Measurements from ENCODE around the gene ATF6.
"Not testable (repeated sequence)": the region's sequence is repeated elsewhere in the genome, so short reads cannot be mapped to it uniquely, and the experiment has no call there.

Gene ATF6

DNA sequence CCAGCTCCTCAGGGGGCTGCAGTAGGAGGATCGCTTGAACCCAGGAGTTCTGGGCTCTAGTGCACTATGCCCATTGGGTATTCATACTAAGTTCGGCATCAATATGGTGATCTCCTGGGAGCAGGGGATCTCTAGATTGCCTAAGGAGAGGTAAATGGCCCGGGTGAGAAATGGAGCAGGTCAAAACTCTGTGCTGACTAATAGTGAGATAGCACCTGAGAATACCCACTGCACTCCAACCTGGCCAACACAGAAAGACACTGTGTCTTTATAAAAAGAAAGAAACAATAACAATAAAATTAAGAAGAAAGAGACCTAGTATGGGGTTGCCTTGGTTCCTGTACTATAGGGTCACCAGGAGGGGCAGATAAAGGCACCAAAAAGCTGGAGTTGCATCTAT lies 30.3 kb upstream of the ATF6 start:
- no peak for DNase-seq

DNA sequence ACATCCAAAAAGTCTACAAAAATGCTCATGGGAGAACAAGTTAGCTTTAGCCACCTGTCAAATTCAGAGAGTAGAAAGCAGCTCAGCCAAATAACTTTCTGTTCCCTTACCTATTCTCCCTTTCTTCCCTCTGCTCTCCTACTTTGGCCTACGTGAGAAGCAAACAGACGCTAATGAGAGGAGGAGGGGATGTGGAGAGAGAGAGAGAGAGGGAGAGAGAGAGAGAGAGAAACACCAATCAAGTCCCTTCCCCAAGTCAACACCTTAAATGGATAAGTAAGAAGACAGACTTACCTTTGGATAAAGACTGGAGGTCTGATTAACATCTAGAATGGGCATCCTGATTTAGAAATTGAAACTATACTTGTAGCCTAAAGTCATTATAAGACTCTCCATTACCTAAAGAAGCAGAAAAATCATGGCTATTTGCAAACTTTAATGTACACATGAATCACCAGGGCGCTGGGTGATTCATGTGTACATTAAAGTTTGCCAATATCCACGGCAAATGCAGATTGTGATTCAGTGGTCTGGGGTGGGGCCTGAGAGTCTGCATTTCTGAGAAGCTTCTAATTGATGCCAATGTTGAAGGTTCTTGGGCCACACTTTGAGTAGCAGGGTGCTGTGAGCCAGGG lies 29.7 kb upstream of the ATF6 start:
- DNase-seq = no peak

- peak; percentile 28 for DNase-seq
Measured at GRCh38 chr1:161737625-161738024, 28.5 kb upstream of the ATF6 start.

DNA sequence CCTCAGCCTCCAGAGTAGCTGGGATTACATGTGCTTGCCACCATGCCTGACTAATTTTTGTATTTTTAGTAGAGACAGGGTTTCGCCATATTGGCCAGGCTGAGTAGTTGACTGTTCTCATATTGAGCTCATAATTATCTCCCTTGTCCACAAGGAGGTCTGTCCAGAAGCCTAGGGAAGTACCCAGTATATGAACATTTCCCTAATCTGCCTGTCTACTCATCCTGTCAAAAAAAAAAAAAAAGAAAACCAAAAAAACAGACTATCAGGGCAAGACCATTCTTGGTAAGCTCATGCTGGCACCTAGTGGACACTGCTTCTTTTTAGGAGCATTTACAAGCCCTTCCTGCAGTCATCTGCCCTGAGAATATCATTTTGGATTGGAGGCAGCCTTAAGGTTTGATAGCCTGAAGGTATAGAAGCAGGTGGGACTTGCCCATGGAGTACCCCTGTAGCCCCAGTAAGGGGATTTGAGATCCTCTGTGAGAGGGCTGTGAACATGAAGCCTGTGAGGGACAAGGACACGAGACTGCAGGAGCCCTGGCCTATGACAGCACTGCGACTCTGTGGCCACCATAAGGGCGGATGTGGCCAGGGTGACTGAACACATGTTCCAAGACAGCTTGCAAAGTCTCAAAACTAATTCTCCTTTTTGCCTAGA lies 27.4 kb upstream of the ATF6 start:
- DNase-seq = peak; percentile 20

GRCh38 chr1:161739865-161740566 lies 26.1 kb upstream of the ATF6 start:
- DNase-seq = no peak

DNA sequence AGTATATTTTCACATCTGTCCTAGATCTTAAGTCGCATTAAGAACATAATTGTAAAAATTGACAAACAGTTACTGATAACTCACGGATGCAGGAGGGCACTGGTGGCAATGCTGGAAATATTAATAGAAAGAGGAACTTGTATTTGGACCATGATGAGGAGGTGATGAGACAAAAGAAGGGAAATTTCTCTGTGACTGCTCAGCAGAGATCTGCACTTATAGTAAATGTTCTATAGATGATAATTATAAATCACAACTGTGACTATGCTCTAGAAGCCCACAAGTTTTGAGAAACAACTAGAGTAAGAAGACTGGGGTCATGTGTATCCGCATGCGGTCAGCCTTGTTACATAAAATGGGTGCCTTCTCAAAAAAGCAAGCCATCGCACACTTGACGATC lies 25.2 kb upstream of the ATF6 start:
- no peak for DNase-seq

GRCh38 chr1:161743231-161743630 lies 22.9 kb upstream of the ATF6 start:
- no peak for DNase-seq

GRCh38 chr1:161747801-161748200 lies 18.3 kb upstream of the ATF6 start:
- DNase-seq = no peak

DNA sequence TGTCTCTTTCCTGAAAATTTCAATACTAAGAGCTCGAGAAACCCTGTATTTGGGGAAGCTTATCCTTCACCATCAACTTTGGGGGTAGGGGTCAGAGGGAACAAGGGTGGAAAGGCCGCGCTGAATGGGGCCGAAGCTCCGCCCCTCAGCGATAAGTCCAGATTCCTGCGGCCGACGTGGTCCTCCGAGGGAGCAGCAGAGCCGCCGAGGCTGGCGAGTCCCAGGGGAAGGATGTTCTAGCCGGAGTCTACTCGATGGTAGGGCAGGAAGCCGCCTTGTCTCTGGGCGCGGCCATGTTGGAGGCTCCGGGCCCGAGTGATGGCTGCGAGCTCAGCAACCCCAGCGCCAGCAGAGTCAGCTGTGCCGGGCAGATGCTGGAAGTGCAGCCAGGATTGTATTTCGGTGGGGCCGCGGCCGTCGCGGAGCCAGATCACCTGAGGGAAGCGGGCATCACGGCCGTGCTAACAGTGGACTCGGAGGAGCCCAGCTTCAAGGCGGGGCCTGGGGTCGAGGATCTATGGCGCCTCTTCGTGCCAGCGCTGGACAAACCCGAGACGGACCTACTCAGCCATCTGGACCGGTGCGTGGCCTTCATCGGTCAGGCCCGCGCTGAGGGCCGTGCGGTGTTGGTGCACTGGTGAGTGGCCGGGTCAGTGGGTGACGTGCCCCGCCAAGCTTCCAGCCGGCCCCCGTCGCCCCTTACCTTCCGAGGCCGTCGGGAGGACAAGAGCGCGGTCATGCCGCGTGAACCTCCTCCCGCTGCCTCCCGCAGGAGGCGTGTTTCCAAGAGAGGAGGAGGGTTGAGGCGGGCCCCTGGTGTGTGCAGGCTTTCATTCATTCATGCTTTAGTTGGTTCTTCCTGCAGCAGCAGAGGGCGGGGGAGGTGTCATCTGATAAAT lies 16.4 kb upstream of the ATF6 start, which contains the start of gene DUSP12:
Gene DUSP12 (plus strand): TSS at position 278 of the 899 bp plus-strand sequence. CDS start 16 bp downstream, at position 294.
- peak; percentile 94 for DNase-seq

- no peak for DNase-seq
Measured at GRCh38 chr1:161763522-161764098, 2.5 kb upstream of the ATF6 start.

- DNase-seq = no peak
Measured at GRCh38 chr1:161768461-161768860, 2.3 kb downstream of the ATF6 start.

DNA sequence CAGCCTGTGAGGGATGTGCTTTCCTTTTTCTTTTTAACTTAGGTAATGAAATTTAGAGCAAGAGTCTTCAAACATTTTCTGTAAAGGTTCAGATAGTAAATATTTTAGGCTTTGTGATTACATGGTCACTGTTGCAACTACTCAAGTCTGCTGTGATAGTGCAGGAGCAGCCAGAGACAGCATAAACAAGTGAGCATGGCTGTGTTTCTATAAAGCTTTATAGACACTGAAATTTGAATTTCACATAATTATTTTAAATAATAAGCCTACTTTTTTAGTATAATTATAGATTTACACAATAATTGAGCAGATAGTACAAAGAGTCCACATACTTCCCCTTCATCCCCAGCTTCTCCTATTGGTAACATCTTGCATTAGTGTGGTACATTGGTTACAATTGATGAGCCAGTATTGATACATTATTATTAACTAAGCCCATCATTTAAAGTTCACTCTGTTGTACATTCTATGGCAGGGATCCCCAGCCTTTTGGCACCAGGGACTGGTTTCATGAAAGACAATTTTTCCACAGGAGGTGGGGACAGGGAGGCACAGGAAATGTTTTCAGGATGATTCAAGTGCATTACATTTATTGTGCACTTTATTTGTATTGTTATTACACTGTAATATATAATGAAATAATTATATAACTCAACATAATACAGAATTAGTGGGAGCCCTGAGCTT lies 3.0 kb downstream of the ATF6 start:
- DNase-seq = no peak

- not testable (repeated sequence) for DNase-seq
Measured at GRCh38 chr1:161769673-161770045, 3.5 kb downstream of the ATF6 start.

GRCh38 chr1:161770250-161770649 lies 4.1 kb downstream of the ATF6 start:
- DNase-seq = no peak

DNA sequence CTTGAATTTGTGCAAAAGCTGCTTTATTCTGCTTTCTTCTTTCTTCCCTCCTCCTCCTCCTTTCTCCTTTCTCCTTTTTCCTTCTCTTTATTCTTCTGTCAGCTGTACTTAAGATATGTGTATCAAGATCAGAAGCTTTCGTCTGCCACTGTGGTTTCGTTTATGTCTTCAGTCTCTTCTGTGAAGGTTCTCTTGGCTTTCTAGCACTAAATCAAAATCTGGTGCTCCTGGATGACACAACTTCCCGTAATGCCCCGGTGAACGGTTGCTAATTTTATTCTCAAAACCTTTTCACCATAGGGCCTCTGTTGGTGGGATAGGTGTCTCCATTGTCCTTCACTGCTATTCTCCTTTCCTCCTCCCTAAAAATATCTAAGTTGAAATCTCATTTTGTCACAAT lies 5.0 kb downstream of the ATF6 start:
- no peak for DNase-seq

- DNase-seq = no peak
Measured at GRCh38 chr1:161771973-161772372, 5.9 kb downstream of the ATF6 start.

DNA sequence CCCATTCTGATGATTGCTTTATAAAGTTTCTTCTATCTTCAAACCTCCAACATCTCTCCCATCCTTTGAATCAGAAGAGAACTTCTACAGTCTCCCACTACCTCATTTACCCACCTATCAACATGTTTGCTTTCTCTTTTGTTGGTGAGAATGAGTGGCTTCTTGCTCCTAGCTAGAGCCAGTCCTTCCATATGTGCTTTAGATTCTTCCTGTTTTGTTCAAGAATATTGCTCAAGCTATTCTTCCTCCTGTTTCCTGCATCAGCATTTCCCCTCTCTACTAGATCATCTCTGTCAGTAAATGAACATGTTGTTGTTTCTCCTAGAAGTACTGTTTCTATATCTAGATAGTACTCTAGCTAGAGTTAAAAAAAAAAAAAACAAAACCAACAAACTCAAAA lies 6.3 kb downstream of the ATF6 start:
- no peak for DNase-seq

DNA sequence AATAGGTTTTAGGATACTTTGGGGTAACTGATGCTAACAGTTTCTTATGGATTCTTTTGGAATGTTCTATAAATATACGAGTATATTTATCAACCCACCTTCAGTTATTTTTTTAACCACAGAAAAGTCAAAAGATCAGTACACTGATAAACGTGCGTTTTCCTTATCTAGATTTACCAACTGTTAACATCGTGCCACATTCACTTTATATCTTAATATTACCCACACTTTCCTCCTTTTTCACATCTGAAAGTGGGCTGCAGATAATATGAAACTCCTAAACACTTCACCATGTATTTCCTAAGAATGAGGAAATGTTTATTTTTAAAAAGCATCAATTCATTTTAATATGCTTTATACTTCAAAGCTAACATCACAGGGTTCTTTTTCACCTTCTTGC lies 7.7 kb downstream of the ATF6 start:
- no peak for DNase-seq

- DNase-seq = no peak
Measured at GRCh38 chr1:161777261-161777660, 11.1 kb downstream of the ATF6 start.

DNA sequence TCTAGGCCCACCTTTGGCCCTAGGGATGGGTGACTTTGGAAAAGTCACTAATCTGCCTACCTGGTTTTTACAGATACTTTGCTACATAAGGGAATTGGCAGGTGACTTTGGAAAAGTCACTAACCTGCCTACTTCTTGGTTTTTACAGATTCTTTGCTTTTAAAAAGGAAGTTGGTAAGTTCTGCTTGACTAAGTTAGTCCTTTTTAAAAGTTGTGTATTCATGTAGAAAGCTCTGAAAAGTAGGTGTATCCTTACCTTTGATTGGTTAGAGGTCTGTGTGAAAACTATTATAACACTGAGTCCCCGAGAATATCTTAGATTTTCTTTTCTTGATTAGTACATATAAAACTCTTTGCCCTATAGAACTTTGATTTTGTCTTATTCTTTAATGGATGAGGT lies 12.4 kb downstream of the ATF6 start:
- DNase-seq = no peak

DNA sequence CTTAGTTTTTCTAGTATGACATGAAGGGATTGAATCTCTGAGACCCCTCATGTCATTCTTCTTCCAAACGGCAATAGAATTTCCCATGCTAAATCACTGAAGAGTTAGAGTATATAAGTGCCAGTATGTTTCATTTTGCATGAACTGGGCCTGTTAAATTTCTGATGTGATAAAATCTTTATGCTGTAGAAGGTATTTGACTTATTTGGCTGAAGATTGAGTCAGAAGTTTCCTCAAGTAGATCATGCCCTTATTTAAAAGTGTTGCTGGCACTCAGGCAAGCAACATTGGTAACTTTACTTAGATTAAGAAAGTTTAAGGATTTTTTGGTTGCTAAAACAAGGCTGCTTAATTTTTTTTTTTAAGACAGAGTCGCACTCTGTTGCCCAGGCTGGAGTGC lies 13.3 kb downstream of the ATF6 start:
- DNase-seq = no peak

- no peak for DNase-seq
Measured at GRCh38 chr1:161781995-161782394, 15.9 kb downstream of the ATF6 start.

All from NCI-H2227 treated with DMSO at 0.1 percent for 48 hours (cell line).